Measurements from ENCODE around the gene SCARB1. TPM values are rescaled to one million over a fixed set of nuclear protein-coding genes. Genes with fewer than 3 reads are reported as not detected.

Gene SCARB1
- total and polyA plus RNA-seq, 2 donors (not counting 3 experiments of a cell fraction or from before 2014, with no cell fraction given), result 125 to 141 TPM

DNA sequence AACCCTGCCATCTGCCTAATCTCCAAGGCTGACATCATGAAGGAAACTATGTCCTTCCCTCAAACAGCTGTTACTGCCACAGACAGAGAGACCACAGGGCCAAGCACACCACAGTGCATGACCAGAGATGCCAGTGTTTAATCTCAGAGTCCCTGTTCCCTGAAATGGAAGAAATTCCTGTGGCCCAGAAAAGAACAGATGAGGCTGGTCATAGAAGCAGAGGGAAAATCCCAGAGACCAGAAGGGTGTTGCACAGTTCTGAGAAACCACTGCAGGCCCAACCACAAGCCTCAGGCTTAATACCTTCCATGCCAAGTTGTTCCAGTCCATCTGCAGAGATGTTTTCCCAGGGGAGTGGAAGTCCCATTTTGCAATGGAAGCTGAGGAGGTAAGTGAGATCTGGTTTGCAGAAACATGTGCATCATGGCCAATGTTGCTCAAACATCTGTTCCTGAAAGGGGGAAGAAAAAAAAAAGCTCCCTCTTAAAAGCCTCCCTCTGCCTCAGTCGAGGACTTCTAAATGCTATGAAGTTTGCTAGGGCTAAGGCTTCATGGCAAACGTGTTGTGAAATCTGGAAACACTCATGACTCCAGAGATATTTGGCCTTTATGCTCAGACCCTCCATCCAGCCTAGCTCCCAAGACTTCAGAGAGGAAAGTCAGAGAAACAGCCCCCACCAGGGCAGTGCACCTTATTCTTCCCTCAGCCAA is 98.6 kb downstream of the SCARB1 start:
- no peaks in the 10 kb centered on the region for H3K79me2 ChIP-seq (ENCODE audit: control insufficient read depth, insufficient read depth, low read length)
- ChIA-PET POLR2A (no interaction called here), CTCF (interaction anchor here (0.6 to 3.9 kb wide), 24 partner anchors 9 to 732 kb away, joined by 3 to 17 read pairs (median 5); partner anchors contain the start of gene NCOR2)
- no peak overlapping the region for H3K27ac ChIP-seq (ENCODE audit: insufficient read depth, low read depth, low read length)
- H3K4me3 ChIP-seq (replicated peaks in 1 of 3; ENCODE audit: insufficient read depth in 1 of 3, low read depth in 1 of 3, low read length in 3 of 3), result no peak overlapping the region
- dilution Hi-C loops (cut with MboI; ENCODE audit: extremely low pct_ligation_motif_present, low sequenced_read_pairs) (no loop called here), intact Hi-C loops (cut with micrococcal nuclease) (loop anchor here (5.0 kb wide), 3 partner anchors 243 to 398 kb away; no protein-coding TSS in a partner anchor)
- no peak overlapping the region for H2AFZ ChIP-seq (ENCODE audit: low read depth, low read length)
- no peaks in the 10 kb centered on the region for H3K4me1 ChIP-seq (ENCODE audit: control insufficient read depth, extremely low read depth, insufficient read depth, low read length)
- H4K20me1 ChIP-seq (replicated peaks; ENCODE audit: control insufficient read depth, extremely low read depth, insufficient read depth, low read length), result no peaks in the 10 kb centered on the region
- no TSS peak for BruUV-seq (replicated peaks)
- no peaks in the 10 kb centered on the region for H3K27me3 ChIP-seq (ENCODE audit: control insufficient read depth in 2 of 2, insufficient read depth in 2 of 2, low read length in 2 of 2)
- no peak for DNase-seq (ENCODE audit: low read depth, low spot score)
- no peaks in the 10 kb centered on the region for H3K36me3 ChIP-seq (ENCODE audit: control insufficient read depth in 2 of 2, extremely low read depth in 1 of 2, insufficient read depth in 2 of 2, low read length in 2 of 2)
- FAIRE-seq, result no peak
- peaks cover 5% of the 10 kb centered on the region for H3K9me3 ChIP-seq (replicated peaks; ENCODE audit: control insufficient read depth, insufficient read depth, low read length)
- no peak overlapping the region for H3K9ac ChIP-seq (replicated peaks; ENCODE audit: extremely low read depth, insufficient read depth, low read length)
- H3K9me1 ChIP-seq (replicated peaks; ENCODE audit: control insufficient read depth, extremely low read depth, insufficient read depth, low read length), result no peaks in the 10 kb centered on the region
- no peak for TF ChIP-seq JUN (IDR thresholded peaks at IDR 0.05; ENCODE audit: borderline replicate concordance, insufficient read depth, insufficient read length, low read depth)
- TF ChIP-seq MYC (IDR thresholded peaks at IDR 0.05; ENCODE audit: low read depth, low read length), result no peak
- no peak for TF ChIP-seq POLR2A (IDR thresholded peaks at IDR 0.05; ENCODE audit: low read depth, low read length)
- TF ChIP-seq, protein P1, sequence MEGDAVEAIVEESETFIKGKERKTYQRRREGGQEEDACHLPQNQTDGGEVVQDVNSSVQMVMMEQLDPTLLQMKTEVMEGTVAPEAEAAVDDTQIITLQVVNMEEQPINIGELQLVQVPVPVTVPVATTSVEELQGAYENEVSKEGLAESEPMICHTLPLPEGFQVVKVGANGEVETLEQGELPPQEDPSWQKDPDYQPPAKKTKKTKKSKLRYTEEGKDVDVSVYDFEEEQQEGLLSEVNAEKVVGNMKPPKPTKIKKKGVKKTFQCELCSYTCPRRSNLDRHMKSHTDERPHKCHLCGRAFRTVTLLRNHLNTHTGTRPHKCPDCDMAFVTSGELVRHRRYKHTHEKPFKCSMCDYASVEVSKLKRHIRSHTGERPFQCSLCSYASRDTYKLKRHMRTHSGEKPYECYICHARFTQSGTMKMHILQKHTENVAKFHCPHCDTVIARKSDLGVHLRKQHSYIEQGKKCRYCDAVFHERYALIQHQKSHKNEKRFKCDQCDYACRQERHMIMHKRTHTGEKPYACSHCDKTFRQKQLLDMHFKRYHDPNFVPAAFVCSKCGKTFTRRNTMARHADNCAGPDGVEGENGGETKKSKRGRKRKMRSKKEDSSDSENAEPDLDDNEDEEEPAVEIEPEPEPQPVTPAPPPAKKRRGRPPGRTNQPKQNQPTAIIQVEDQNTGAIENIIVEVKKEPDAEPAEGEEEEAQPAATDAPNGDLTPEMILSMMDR (IDR thresholded peaks at IDR 0.05; ENCODE audit: extremely low read depth in 1 of 2, insufficient read depth in 1 of 2, low read depth in 1 of 2, low read length in 2 of 2), result no peak
- TF ChIP-seq EZH2 (IDR thresholded peaks at IDR 0.05; ENCODE audit: borderline replicate concordance, low read depth, low read length, severe bottlenecking), result no peak
- TF ChIP-seq, protein P2, sequence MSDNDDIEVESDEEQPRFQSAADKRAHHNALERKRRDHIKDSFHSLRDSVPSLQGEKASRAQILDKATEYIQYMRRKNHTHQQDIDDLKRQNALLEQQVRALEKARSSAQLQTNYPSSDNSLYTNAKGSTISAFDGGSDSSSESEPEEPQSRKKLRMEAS (IDR thresholded peaks at IDR 0.05; ENCODE audit: insufficient read depth, insufficient read length), result no peak
- TF ChIP-seq POLR2AphosphoS5 (IDR thresholded peaks at IDR 0.05; ENCODE audit: insufficient read depth, low read depth, low read length), result no peak
- TF ChIP-seq GATA2 (IDR thresholded peaks at IDR 0.05; ENCODE audit: insufficient read depth, insufficient read length, low read depth, low read length), result no peak
- no peak overlapping the region for H3K4me2 ChIP-seq (ENCODE audit: insufficient read depth, low read length)
